Stimulated activated CD4-positive, alpha-beta T cell treated with anti-CD3 and anti-CD28 coated beads, Interleukin-2, amount 100 ng/mL, for 4 hours (primary cell): ENCODE data around the gene KLRC2.
"Not testable (repeated sequence)": the region's sequence is repeated elsewhere in the genome, so short reads cannot be mapped to it uniquely, and the experiment has no call there.

Experiments used
- DNase-seq: peaks from one replicate; pipeline ENCODE4 v3.0.0-alpha.2; 2020; ENCODE audit warnings: low read depth

KLRC2 gene

DNA sequence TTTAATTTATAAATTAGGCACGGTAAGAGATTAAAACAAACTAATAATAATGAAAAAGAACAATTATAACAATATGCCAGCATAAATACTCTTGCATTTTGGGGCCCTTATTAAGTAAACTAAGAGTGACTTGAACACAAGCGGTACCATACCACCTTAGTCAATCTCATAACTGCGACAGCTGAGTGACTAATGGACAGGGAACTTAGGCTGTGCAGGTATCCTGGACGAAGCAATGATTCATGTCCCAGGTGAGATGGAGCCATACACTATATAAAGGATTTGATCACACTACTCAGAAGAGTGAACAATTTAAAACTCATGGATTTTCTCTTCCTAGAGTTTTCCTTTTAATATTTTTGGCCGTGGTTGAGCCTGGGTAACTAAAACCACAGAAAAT lies 30.5 kb downstream of the KLRC2 start:
- no peak for DNase-seq

DNA sequence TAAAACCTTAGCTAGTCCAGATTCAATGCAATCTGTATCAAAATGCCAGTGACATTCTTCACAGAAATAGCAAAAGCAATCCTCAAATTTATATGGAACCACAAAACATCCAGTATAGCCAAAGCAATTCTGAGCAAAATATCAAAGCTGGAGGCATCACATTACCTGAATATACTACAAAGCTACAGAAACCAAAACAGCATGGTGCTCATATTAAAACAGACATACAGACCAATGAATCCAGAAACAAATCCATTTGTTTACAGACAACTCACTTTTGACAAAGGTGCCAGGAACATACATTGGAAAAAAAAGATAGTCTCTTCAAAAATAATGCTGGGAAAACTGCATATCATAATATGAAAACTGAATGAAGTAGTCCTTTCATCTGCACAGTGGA lies 31.0 kb downstream of the KLRC2 start:
- DNase-seq = no peak

DNA sequence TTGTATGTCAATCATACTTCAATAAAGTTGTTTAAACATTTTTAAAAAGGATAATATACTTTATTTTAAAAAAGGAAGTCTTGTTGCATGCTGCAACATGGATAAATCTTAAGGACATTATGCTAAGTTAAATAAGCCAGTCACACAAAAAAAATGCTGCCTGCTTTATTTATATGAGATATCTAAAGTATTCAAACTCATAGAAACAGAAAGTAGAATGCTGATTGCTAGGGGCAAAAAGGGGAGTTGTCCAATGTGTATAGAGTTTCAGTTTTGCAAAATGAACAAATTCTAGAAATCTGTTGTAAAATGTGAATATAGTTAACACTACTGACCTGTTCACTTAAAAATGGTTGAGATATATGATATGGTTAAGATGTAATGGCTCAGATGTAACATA lies 35.0 kb downstream of the KLRC2 start:
- DNase-seq = no peak

DNA sequence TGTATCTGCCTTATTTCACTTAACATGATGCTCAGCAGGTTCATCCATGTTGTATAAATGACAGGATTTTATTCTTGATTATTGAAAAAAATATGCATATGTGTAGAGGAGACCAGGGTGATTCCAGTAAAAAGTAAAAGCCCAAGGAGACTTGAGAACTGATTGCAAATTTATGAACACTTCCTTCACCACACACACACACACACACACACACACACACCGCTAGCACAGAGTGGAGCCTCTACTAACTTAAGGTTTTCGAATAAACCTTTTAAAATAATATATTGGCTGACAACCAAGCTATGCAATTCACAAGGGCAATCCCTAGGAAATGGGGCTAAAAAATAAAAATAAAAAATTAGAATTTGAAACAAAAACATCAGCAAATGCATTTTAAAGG lies 37.6 kb downstream of the KLRC2 start:
- DNase-seq = no peak

DNA sequence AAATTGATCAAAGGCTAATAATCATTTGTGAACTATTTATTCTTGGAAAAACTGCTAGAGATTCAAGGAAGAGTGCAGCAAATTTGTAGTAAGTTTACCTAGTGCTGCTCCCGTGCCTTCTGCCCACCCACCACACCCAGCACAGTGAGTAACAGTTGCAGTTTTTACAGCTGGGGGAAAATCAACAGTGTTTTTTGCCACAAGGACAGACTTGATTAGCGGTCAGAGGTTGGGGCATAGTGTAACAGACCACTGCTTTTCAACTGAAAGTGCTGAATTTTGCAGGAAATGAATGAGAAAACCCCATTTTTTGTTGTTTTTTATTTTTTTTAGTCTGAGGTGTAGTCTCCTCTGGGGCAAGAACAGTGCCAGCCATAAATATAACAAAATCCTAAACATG lies 38.5 kb downstream of the KLRC2 start:
- no peak for DNase-seq

DNA sequence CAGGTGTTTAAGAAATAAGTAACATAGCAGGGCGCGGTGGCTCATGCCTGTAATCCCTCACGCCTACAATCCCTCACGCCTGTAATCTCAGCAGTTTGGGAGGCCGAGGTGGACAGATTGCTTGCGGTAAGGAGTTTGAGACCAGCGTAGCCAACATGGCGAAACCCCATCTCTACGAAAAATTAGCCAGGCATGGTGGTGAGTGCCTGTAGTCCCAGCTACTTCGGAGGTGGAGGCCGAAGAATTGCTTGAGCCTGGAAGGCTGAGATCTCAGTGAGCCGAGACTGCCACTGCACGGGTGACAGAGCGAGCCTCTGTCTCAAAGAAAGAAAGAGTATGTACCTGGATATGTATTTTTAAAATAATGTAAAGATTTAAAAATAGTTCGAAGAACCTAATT lies 39.6 kb downstream of the KLRC2 start:
- not testable (repeated sequence) for DNase-seq

DNA sequence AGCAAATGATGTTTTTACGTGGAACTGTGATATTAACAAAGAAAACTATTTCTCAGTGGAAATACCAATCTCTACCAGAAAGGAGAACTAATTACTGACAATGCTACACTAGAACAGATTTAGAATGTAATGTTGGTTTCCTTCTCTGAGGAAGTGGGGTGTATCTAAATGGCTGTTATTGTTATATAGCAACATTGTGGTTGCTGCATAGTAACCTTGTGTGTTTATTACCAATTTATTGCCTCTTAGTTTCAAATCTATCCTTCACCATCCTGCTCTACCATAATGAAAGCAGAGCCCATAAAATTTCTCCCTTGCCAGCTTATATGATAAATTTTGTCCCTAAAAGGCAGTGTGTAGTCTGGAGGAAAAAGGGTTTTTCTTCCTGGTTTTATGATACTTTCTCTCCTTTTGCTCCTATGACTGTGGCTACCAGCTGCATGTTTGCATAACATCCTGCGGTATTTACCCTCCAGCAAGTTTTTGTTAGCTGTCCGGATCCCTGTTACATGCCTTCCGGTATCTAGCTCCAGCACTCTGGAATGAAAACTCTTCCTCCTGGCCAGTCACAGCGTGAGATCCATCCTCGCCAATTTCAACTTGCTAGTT lies 40.3 kb downstream of the KLRC2 start:
- no peak for DNase-seq

DNA sequence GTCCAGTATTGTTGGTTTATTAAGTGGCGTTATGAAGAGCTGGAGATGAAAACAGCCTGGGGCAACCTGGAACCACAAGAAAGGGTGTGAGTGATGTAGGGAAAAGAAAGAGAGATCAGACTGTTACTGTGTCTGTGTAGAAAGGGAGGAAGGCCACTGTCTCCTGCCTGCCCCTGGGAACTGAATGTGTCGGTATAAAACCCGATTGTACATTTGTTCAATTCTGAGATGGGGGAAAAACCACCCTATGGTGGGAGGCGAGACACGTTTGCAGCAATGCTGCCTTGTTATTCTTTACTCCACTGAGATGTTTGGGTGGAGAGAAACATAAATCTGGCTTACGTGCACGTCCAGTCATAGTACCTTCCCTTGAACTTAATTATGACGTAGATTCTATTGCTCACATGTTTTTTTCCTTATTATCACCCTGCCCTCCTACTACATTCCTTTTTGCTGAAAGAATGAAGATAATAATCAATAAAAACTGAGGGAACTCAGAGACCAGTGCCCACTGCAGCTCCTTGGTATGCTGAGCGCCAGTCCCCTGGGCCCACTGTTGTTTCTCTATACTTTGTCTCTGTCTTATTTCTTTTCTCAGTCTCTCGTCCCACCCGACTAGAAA lies 41.2 kb downstream of the KLRC2 start:
- DNase-seq = not testable (repeated sequence)

DNA sequence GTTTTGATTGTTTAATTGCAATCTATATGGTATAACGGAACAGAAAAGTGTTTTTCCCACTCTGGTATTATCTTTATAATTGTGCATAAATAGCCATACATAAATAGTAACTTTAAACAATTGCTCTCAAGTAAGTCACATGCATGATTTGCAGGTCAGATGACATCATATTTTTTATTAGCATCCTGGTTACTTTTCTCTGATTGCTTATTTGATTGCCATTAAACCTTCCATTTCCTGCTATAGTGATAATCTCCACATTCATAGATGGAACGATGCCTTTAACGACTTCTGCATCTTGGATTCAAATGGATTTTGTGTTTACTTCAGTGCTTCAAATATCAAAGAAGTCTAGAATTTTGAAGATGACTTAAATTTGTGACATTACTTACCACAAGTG lies 42.5 kb downstream of the KLRC2 start:
- DNase-seq = no peak

DNA sequence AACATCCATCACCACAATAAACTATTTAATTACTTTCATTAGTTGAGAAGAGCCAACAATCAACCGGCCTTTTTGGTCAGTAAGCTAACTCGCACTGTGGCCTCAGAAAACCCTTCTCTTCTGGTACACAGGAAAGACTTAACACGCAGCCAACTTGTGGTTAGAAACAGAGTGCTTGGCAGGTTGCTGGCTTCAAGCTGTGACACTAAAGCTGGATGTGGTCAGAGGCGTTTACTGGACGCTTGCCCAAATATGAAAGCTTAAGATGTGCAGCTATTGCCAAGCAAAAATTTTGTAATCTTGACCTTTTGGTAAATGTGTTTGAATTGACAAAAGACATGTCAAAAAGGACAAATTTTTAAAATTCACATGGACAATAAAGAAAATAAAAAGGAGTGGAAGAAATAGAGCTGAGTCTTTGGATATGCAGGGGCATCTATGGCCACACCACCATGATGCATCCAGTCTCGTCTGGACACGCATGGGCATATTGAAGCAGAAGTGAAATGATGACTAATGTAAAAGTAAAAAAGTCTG lies 43.3 kb downstream of the KLRC2 start:
- DNase-seq = no peak

DNA sequence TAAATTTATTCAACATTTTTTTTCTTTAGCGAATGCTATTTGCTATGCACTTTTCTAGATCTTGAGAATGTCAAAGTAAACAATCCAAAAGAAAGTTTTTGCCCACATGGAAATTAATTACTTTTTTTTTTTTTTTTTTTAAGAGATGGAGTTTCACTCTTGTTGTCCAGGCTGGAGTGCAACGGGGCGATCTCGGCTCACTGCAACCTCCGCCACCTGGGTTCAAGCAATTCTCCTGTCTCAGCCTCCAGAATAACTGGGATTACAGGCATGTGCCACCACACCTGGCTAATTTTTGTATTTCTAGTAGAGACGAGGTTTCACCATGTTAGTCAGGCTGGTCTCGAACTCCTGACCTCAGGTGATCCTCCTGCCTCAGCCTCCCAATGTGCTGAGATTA lies 44.8 kb downstream of the KLRC2 start:
- not testable (repeated sequence) for DNase-seq

DNA sequence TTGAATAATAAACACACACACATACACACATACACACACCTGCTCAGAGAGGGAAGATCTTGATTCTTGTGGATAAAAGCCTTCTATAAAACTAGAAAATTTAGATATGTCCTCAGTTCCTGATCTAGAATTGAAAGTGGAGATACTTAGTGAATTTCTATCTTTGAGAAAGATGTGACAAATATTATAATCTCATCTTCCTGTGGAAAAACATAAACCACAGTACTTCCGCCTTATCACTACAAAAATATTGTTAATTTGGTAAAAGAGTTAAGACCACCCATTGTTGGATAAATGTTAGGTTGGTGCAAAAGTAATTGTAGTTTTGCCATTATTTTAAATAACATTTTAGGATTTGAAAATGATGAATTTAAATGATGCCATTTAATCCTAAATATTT lies 45.9 kb downstream of the KLRC2 start, which contains the start of gene KLRK1:
KLRK1 (minus strand) TSS at position 138 of the 400 bp plus-strand sequence. CDS start 1,231 bp downstream, outside the sequence.
- no peak for DNase-seq

DNA sequence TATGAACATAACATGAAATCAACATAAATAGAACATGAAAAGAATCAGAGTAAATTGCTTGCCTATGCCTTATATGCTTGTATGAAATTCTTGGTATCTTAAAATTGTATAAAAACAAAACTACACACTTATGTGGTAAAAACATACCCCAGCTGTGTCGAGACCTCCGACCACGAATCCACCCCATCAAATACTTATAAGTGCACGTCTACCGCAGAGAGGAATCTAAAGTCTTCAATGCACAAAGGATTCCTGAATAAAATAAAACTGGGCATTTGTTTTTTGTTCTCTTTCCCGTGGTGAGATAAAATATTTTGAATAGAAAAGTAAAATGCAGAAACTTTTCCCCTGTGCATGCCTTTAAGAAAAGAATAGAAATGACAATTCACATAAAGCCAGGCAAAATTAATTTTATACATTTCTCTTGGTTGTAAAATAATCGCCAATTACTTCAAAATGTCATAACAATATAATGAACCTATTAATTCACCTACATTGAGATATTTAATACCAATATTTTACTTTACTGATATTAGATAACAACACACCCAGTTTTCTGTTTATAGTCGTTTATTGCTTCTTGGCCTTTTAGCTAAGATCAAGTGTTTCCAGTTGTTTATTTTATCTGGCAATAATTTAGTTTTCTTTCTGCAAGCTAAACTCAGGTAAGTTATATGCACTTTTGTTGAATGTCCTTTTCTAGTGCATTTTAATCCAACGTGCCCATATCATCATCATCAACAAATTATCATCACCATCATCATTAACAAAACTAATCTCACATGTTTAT lies 47.0 kb downstream of the KLRC2 start:
- DNase-seq = no peak

DNA sequence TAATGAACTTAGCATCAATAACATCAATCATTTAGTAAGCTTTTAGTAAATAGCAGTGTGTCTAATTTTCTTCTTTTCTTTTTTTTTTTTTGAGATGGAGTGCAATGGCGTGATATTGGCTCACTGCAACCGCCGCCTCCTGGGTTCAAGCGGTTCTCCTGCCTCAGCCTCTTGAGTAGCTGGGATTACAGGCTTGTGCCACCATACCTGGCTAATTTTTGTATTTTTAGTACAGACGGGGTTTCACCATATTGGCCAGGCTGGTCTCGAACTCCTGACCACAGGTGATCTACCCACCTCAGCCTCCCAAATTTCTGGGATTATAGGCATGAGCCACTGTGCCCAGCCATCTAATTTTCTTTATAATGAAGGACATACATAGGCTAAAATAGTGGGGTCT lies 48.3 kb downstream of the KLRC2 start:
- not testable (repeated sequence) for DNase-seq

DNA sequence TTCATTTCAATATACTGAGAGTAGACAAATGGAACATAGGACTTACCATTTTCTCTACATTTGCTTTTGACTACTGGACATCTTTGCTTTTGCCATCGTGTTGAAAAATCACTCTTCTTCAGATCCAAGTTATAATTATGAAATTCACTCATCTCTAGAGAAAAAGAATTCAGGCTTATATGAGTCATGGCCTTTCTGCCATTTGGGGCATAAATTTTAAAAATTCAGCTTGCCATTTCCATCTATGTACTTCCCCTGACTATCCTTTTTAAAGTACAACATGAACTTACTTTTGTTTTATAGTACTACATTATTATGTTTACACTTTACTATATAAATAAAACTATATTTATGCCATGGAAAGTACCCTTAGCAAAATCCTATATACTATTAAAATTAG lies 49.0 kb downstream of the KLRC2 start:
- DNase-seq = no peak

DNA sequence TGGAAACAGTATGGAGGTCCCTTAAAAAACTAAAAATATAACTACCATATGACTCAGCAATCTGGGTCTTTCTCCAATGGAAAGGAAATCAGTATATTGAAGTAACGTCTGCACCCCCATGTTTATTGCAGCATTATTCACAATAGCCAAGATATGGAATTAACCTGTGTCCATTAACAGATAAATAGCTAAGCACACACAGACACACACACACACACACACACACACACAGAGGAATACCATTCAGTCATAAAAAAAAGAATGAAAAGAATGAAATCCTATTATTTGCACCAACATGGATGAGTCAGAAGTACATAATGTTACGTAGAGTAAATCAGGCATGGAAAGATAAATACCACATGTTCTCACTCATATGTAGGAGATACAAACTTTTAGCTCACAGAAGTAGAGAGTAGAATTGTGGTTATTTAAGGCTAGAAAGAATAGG lies 50.6 kb downstream of the KLRC2 start:
- DNase-seq = no peak

DNA sequence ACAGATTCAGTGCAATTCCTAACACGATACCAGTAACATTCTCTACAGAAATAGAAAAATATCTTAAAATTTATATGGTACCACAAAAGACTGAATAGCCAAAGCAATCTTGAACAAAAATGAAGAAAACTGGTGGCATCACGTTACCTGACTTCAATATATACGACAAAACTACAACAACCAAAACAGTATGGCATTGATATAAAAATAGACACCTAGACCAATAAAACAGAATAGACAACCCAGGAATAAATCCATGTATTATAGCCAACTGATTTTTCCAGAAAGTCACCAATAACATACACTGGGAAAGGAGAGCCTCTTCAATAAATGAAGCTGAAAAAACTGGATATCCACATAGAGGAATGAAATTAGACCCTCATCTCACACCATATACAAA lies 51.6 kb downstream of the KLRC2 start:
- DNase-seq = no peak

DNA sequence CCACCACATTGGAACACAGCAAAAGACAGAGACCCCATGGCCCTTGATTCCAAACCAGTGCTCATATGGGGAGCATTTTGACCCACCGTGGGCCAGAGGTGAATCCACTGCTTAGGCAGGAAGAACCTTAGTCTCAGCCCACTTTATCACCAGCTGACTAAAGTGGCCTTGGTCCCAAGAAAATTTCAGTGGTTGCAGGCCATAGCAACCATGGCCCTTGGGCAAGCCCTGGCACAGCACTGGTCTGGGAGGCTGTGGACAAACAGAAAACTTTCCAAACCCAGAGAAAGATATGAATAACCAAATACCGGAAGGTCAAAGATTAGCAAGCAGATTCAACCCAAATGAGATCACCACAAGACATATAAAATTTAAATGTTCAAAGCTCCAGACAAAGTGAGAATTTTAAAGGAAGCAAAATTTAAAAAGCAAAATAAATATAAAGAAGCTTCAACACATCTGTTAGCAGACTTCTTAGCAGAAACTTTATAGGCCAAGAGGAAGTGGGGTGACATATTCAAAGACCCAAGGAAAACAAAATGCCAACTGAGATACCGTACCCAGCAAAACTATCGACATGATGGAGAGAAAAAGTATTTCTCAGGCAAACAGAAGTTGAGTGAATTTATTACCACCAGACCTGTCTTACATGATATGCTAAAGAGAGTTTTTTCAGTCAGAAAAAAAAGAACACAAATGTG lies 53.7 kb downstream of the KLRC2 start:
- DNase-seq = no peak
